Activated CD4-positive, alpha-beta T cell treated with anti-CD3 and anti-CD28 coated beads, Interleukin-2, amount 50 U/mL, for 4 hours (primary cell): ENCODE data around the gene DBR1.

Source experiments
- DNase-seq, 2 experiments: peaks; one replicate each; pipeline ENCODE4 v3.0.0-alpha.2; 2020

The DBR1 gene

DNA sequence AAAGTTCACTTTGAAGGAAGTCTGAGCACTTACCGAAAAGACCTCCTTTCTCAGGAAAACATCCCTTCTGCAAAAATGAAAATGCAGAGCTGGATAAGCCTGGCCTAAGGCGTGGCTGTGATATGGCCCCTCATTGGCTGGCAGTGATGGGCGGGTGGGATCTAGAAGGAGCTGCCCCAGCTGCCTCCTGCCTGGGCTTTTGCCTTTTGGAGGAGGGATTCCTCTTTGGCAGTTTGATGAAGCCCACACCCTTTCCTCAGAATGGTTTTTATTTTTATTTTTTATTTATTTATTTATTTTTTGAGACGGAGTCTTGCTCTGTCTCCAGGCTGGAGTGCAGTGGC is 55.3 kb downstream of the DBR1 start:
- no peak for DNase-seq

GRCh38 chr3:138118612-138119422 is 55.9 kb downstream of the DBR1 start:
- DNase-seq = peak; percentile 33 to 43

DNA sequence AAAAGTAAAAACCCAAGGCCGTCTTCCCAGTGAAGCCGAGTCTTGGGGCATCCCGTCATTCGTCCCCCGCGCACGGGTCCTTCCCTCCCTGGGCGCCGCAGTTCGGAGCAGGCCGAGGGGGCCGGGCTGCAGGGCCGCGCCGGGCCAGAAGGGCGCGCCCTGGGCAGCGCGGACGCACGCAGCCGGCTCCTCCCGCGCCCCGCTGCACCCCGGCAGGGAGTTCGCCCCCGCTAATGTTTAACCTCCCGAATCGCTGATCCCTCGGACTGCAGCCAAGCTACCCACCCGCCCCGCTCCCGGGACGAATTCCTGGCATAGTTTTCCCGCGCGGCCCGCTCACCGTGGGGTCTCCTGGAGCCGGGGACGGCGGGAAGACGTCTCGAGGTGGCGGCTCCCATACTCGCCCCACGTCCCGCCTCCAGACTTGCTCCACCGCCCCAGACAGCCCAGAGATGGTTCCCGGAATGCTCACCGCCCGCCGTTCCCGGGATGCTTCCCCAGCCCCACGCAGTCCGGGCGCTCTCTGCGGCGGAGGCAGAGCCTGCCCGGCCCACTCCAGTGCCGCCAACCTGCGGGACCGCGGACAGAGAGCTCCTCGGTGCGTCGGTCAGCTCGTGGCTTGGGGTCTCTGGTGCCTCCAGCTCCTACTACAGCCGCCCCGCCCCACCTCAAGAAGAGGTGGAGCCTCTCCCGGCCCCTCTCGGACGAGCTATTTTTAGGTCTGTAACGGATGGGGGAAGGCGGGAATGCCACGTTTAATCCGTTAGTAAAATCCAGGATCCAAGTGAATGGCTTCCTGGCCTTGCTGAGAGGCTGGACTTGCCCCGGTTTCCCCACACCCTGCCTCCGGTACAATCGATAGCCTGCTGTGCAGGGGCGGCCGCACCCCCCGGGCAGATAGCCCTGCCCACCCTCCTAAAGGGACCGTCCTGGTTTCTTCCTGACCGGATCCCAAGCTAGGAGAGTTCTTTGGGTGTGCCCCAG is 59.4 kb downstream of the DBR1 start, which contains the start of gene DZIP1L:
TSS of gene DZIP1L (minus strand) at position 621 of the 984 bp plus-strand sequence. CDS start 11,637 bp downstream, outside the sequence.
- peak in 1 of 2 experiments; percentile 1 for DNase-seq

GRCh38 chr3:138114431-138114918 is 60.2 kb downstream of the DBR1 start:
- DNase-seq = no peak

DNA sequence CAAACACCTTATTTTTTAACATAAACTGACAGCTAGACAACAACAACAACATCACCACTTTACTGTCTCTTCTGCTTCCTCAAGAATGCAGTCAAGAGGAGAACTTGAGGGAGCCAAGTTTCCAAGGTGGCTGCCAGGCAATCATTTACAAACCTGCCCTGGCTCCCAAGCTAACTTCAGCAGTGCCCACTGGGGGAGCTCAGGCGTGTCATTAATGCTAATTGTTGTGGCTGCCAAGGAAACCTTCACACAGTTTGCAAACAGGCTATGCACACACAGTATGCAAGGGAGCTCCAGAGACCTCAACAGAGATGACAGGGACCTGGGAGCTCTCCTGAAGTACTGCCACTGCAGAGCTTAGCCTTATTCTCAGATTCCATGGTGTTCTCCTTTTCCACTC is 61.4 kb downstream of the DBR1 start:
- no peak for DNase-seq

DNA sequence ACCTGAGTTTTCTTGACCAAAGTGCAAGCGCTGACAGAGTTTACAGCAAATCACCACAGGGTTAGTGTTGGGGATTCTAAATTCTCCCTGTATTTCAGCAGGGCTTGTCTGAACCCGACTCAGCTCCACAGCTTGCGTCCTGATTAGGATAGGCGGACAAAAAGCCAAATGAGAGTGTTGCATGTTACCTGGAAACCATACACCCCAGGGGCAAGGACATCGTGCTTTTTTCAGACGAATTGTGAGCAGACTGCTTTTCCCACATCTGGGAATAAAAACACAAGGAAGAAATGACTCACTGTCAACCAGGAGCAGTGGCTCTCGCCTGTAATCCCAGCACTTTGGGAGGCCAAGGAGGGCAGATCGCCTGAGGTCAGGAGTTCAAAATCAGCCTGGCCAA is 62.4 kb downstream of the DBR1 start:
- DNase-seq = no peak
